ENCODE results near the gene EEF2K.

EEF2K gene

GRCh38 chr16:22336581-22336980 is 130.5 kb downstream of the EEF2K start:
- no peak for TF ChIP-seq POLR2A (IDR thresholded peaks at IDR 0.05; ENCODE audit: low read depth, low read length)
- DNase-seq (ENCODE audit: insufficient read length, low spot score) (no peak), FAIRE-seq (no peak)

GRCh38 chr16:22337045-22337444 is 131.0 kb downstream of the EEF2K start:
- FAIRE-seq (no peak), DNase-seq (ENCODE audit: insufficient read length, low spot score) (no peak)
- no peak for TF ChIP-seq POLR2A (IDR thresholded peaks at IDR 0.05; ENCODE audit: low read depth, low read length)

- FAIRE-seq (no peak), DNase-seq (ENCODE audit: insufficient read length, low spot score) (no peak)
- TF ChIP-seq POLR2A (IDR thresholded peaks at IDR 0.05; ENCODE audit: low read depth, low read length) = no peak
Measured at GRCh38 chr16:22337849-22338635, 132.0 kb downstream of the EEF2K start.

Measured in H54 (cell line).